ENCODE measurements around the gene DGKQ.

The DGKQ gene

GRCh38 chr4:961351-962230 is 11.8 kb downstream of the DGKQ start:
- DNase-seq (ENCODE audit: low spot score): no peak

- DNase-seq (ENCODE audit: low spot score): no peak
These were observed 12.6 kb downstream of the DGKQ start for GRCh38 chr4:960636-961350.

- DNase-seq (ENCODE audit: low spot score): no peak
These were observed 13.2 kb downstream of the DGKQ start for GRCh38 chr4:960140-960635.

- DNase-seq (ENCODE audit: low spot score): no peak
These were observed 13.8 kb downstream of the DGKQ start for GRCh38 chr4:959338-960139.

GRCh38 chr4:958696-959337 is 14.6 kb downstream of the DGKQ start:
- no peak for DNase-seq (ENCODE audit: low spot score)

GRCh38 chr4:958314-958665 is 15.1 kb downstream of the DGKQ start:
- no peak for DNase-seq (ENCODE audit: low spot score)

GRCh38 chr4:957581-958313 is 15.6 kb downstream of the DGKQ start:
- DNase-seq (ENCODE audit: low spot score): no peak

- DNase-seq (ENCODE audit: low spot score): no peak
These were observed 16.2 kb downstream of the DGKQ start for GRCh38 chr4:957231-957580.

- DNase-seq (ENCODE audit: low spot score): no peak
These were observed 16.7 kb downstream of the DGKQ start for GRCh38 chr4:956531-957230.

GRCh38 chr4:955931-956381 is 17.4 kb downstream of the DGKQ start:
- no peak for DNase-seq (ENCODE audit: low spot score)

GRCh38 chr4:955161-955921 is 18.0 kb downstream of the DGKQ start:
- DNase-seq (ENCODE audit: low spot score): no peak

GRCh38 chr4:954211-955020 is 19.0 kb downstream of the DGKQ start:
- DNase-seq (ENCODE audit: low spot score): no peak

GRCh38 chr4:953574-953915 is 19.8 kb downstream of the DGKQ start:
- no peak for DNase-seq (ENCODE audit: low spot score)

- no peak for DNase-seq (ENCODE audit: low spot score)
These were observed 20.3 kb downstream of the DGKQ start for GRCh38 chr4:952881-953573.

GRCh38 chr4:951594-952468 is 21.5 kb downstream of the DGKQ start:
- DNase-seq (ENCODE audit: low spot score): no peak

GRCh38 chr4:951186-951585 is 22.2 kb downstream of the DGKQ start:
- DNase-seq (ENCODE audit: low spot score): no peak
